Stimulated activated CD4-positive, alpha-beta T cell treated with anti-CD3 and anti-CD28 coated beads, TNF-alpha, amount 100 ng/mL, for 24 hours (primary cell): Measurements from ENCODE around the gene KMT2A.
A peak's percentile ranks its signal among the peaks of the same experiment; 100 is the strongest.
"Not testable (repeated sequence)": the region's sequence is repeated elsewhere in the genome, so short reads cannot be mapped to it uniquely, and the experiment has no call there.

ENCODE experiments used
- DNase-seq, 3 experiments: peaks; one replicate each; pipeline ENCODE4 v3.0.0-alpha.2; 2020; ENCODE audit warnings: low read depth in 3 of 3

KMT2A gene

GRCh38 chr11:118435893-118436624, at the start of gene KMT2A:
Gene KMT2A (plus strand): TSS chr11:118436492. CDS start chr11:118436513, 21 bp downstream.
- peak; percentile 86 to 96 (median 93) for DNase-seq

GRCh38 chr11:118396097-118396501, 40.2 kb upstream of the KMT2A start:
- DNase-seq = no peak

- no peak for DNase-seq
Measured at GRCh38 chr11:118397448-118397847, 38.8 kb upstream of the KMT2A start.

- DNase-seq = peak in 1 of 3 experiments; percentile 36
Measured at GRCh38 chr11:118398791-118399559, 37.3 kb upstream of the KMT2A start.

- peak; percentile 79 to 92 (median 90) for DNase-seq
Measured at GRCh38 chr11:118401151-118401879, 35.0 kb upstream of the KMT2A start, which contains the start of gene ATP5MG. Gene ATP5MG (plus strand): TSS chr11:118401606. CDS start chr11:118401666, 60 bp downstream.

GRCh38 chr11:118401880-118402590, 34.3 kb upstream of the KMT2A start:
- no peak for DNase-seq

- DNase-seq = not testable (repeated sequence)
Measured at GRCh38 chr11:118402594-118402993, 33.7 kb upstream of the KMT2A start.

- no peak for DNase-seq
Measured at GRCh38 chr11:118406599-118407166, 29.6 kb upstream of the KMT2A start.

- DNase-seq = no peak
Measured at GRCh38 chr11:118410055-118410745, 26.1 kb upstream of the KMT2A start.

GRCh38 chr11:118411530-118411929, 24.8 kb upstream of the KMT2A start:
- no peak for DNase-seq

- no peak for DNase-seq
Measured at GRCh38 chr11:118412921-118413320, 23.4 kb upstream of the KMT2A start.

GRCh38 chr11:118415062-118415738, 21.1 kb upstream of the KMT2A start:
- DNase-seq = no peak

GRCh38 chr11:118415739-118416068, 20.6 kb upstream of the KMT2A start:
- no peak for DNase-seq

- DNase-seq = not testable (repeated sequence)
Measured at GRCh38 chr11:118416900-118417299, 19.4 kb upstream of the KMT2A start.

GRCh38 chr11:118417801-118418200, 18.5 kb upstream of the KMT2A start:
- no peak for DNase-seq

GRCh38 chr11:118418766-118419165, 17.5 kb upstream of the KMT2A start:
- no peak for DNase-seq

- DNase-seq = no peak
Measured at GRCh38 chr11:118427707-118428106, 8.6 kb upstream of the KMT2A start.

GRCh38 chr11:118430956-118431355, 5.3 kb upstream of the KMT2A start:
- no peak for DNase-seq

- no peak for DNase-seq
Measured at GRCh38 chr11:118434123-118434552, 2.2 kb upstream of the KMT2A start.
